ENCODE results near the gene MB21D2.
"Not testable (repeated sequence)": the region's sequence is repeated elsewhere in the genome, so short reads cannot be mapped to it uniquely, and the experiment has no call there.

MB21D2 gene

DNA sequence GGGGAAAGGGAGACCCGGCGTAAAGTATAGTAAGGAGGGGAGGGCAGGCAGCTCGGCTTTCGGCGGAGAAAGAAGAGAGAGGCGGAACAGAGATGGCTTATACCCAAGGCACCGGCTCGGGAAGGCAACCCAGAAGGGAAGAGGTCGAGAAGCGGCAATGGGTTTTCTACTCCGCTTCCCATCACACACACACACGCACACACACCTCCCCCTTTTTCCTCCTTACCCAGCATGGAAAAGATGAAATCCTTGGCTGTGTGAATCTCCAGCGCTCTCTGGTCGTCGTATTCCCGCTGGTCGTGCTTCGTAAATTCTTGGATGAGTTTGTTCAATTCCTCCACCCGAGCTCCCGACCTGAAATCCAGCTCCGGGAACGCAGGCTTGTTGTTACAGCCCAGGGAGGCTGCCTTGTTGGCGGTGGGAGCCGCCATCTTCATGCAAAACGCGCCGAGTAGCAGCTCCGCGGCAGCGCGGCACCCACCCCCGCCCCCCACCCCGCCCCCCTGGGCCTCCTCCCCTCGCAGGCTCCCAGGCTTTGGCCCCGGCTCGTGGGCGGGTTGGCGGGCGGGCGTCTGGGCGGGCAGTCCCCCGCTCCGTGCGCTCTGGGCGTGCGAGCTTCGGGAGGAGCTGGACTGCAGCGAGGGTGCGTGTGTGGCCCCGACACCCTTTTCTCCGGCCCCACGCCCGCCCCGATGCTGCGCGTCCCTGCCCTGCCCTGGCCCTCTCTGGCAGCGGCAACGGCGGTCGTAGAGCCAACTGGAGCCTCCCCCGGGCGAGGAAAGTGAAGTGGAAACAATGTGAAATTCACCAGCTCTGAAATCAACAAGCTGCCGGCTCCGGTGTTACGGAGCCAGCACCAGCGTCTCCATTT, at the start of gene MB21D2:
TSS of gene MB21D2 (minus strand) at position 453 of the 871 bp plus-strand sequence. CDS start at position 437, 16 bp downstream.
- peak; percentile 80 to 85 for DNase-seq

DNA sequence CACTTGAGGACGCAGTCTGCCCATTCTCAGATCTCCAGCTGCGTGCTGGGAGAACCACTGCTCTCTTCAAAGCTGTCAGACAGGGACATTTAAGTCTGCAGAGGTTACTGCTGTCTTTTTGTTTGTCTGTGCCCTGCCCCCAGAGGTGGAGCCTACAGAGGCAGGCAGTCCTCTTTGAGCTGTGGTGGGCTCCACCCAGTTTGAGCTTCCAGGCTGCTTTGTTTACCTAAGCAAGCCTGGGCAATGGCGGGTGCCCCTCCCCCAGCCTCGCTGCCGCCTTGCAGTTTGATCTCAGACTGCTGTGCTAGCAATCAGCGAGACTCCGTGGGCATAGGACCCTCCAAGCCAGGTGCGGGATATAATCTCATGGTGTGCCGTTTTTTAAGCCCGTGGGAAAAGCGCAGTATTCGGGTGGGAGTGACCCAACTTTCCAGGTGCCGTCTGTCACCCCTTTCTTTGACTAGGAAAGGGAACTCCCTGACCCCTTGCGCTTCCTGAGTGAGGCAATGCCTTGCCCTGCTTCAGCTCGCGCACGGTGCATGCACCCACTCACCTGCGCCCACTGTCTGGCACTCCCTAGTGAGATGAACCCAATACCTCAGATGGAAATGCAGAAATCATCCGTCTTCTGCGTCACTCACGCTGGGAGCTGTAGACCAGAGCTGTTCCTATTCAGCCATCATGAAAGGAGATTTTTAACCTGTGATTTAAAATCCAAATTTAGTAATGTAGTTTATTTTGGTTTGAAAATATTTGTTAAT, 47.5 kb upstream of the MB21D2 start:
- DNase-seq, result not testable (repeated sequence)

- no peak for DNase-seq
These were observed 42.1 kb upstream of the MB21D2 start for GRCh38 chr3:192959773-192960172.

- no peak for DNase-seq
These were observed 40.7 kb upstream of the MB21D2 start for GRCh38 chr3:192958219-192958872.

DNA sequence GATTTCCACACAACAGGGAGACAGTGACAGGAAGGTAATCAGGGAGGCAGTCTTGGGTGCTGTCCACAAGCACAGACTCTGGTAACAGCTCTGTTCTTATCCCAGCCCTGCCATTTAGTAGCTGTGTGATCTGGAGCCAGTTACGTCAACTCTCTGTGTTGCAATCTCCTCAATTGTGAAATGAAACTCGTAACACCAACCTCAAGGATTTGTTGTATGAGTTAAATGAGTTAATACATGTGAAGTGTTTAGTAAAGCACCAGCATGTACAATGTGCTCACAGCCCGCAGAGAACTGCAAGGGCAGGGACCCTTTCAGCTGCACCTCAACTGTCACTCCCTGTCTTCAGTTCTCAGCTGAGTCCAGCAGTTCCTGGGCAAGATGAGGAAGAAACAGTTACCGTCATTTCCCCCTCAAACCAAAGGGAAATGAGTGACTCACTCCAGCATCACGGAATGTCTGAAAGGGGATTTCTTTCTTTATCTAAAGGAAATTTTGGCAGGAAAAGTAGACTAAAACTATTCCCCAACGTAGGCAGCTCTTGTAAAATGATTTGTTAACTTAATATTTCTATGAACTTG, 39.9 kb upstream of the MB21D2 start:
- DNase-seq, result no peak

- DNase-seq, result no peak
These were observed 36.3 kb upstream of the MB21D2 start for GRCh38 chr3:192953926-192954325.

GRCh38 chr3:192947421-192947820, 29.8 kb upstream of the MB21D2 start:
- peak in 1 of 2 experiments; percentile 15 for DNase-seq

DNA sequence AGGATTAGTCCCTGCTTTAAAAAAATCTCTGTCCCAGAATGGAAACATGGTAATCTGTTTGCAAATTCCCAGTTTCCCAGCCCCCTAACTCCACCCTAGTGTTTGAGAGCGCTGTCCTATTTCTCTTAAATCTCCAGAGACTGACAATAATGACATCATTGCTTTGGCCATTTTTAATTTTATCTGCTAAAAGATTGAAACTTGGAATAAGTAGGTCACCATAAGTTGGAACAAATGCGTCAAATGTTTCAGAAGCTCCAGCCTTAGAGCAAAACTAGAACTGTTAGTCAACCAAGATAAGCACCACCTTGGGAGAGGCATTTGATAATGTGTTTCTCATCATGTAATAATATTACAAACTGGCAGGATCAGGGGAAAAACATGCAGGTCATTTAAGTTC, 25.7 kb upstream of the MB21D2 start:
- DNase-seq, result no peak

- DNase-seq, result no peak
These were observed 25.0 kb upstream of the MB21D2 start for GRCh38 chr3:192942625-192943024.

GRCh38 chr3:192940129-192940528, 22.5 kb upstream of the MB21D2 start:
- DNase-seq, result peak in 1 of 2 experiments; percentile 13

GRCh38 chr3:192935441-192935840, 17.8 kb upstream of the MB21D2 start:
- DNase-seq, result no peak

DNA sequence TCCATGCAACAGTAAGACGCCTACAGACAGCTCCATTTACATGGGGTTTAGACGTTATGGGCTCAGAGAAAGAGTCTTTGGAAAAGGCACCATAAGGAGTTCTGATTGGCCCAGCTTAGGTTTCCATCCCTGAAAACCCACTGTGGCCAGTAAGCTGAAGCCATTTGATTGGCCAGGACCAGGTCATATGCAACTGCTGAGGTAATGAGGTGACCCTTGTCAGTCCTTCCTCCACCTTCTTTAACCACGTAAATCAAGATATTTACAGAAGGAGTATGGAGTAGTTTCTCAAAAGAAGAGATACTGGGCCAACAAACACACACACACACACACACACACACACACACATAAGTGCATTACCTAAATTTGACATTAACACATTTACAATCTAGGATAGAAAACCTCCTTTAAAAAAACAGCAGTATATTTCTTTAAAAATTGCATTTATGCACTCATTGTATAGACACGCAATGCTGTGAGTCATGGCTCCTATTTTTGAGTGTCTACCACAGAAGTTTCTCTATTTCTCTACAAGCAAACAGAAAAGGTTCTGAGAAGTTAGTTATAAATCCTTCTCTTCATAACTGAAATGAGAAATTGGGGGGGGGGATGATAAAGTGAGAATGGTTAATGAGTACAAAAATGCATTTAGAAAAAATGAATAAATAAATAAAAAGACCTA, 16.3 kb upstream of the MB21D2 start:
- DNase-seq, result no peak

GRCh38 chr3:192933259-192933658, 15.6 kb upstream of the MB21D2 start:
- DNase-seq, result no peak

DNA sequence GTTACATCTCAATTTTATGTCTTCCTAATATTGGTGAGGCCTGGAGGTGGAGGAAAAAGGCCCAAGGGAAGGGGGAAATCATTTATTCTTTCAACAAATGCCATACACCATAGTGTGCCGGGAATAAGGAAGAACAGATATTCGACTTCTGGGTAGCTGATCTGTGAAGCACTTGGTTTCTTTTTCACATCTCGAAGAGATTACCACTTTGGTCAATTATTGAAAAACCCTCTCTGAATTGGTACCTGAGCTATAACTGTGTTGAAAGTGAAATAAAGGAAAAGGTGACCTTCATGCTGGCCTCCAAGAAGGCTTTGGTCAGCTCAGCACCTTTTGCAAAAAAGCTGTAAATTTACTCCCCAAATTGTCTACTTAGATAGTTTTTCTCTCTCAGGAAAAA, 14.2 kb upstream of the MB21D2 start:
- no peak for DNase-seq

DNA sequence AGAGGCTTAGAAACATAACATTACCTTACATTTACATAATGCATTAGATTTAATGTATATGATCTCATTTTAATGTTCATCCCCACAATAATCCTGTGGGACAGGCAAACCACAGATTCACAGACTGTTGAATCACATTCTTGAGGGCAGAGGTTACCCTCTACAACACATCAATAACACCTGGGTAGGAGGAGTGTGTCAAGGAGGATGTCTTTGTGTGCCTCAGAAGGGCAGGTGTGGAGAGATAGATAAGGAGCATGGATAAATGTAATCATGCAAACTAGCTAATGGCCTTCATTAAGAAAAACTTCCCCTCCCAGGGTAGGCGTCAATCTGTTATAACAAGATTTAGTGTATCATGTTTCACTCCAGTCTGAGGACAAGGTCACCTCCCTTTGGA, 12.9 kb upstream of the MB21D2 start:
- peak; percentile 32 to 79 for DNase-seq

DNA sequence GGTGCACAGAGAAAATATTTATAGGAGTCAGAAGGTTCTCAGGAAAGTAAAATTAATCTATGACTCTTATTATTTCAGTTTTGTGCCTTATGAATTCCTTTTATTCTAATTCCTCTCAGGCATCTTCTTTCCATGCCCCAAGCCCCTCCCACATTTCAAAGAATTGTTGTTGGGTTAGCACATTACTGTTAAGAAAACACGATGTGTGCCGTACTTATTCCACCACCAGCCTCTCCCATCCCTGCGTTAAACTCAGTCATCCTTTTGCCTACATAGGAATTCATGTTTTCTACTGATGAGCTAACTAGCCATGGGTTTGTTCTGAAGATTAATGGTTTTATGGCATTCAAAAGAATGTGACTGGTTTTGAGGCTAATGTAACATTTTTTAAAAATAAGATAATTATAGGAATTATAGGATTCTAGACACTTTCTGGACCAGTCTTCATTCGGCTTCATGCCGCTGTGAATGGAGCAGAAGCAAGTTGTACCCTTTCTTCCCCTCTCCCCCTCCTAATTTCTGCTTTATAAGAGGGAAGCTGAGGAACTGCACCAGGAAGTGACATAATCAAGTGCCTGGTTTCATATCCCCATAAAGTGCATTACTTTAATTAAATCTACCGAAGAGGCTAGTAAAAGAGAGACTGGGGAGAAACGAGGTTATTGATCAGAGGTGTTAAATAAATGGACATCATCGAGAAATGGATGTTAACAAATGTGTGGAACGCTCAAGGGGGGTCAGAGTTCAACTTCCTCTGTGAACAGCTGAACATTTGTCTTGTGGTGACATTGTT, 12.3 kb upstream of the MB21D2 start:
- DNase-seq, result no peak

GRCh38 chr3:192929146-192929545, 11.5 kb upstream of the MB21D2 start:
- no peak for DNase-seq

DNA sequence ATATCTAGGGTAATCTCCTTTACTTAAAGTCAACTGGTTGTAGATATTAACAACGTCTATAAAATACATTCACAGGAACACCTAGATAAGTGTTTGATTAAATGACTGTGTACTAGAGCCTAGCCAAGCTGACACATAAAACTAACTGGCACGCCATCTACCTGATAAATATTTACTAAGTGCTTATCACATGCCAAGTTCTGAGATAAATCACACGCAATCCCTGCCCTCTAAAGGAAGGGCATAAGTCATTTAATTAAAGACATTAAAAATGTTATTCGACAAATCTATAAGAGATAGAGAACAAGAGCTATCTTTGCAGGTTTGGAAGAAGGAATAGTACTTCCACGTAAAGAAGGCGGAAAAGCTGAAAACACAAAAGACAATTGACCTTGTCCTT, 11.1 kb upstream of the MB21D2 start:
- DNase-seq, result no peak

DNA sequence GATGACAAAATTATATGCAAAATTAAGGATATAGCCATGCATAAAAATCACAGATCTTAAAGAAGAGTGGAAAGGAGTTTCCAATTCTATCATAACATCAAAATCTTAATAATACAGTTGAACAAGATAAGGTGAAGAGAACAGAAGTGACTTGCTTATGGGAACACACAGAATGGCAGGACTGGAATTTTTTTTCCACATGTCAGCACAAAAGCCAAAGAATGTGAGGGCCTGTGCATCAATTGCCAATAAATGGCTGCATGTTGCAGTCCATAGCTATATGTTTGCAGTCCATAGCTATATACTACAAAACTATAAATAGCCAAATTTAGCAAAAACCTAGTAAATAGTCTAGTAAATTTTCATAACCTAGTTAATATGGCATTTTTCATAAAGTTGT, 10.4 kb upstream of the MB21D2 start:
- DNase-seq, result no peak

DNA sequence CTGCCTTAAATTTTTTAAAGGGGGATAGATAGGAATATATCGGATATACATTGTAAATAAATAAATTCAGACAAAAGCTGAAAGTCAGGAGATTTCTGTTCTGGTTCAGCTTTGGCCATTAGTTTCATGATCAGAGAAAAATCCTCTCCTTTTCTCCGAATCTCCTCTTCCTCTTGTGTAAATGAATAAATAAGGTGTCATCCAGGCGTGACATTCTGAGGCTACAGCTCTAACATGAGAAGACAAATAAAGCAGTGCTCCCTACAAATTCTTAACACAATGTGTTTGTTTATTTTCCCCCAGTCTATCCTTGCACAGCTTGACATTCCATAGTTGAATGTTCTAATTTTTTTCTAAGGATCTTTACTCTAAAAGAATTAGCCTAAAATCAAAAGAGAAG, 9.4 kb upstream of the MB21D2 start:
- no peak for DNase-seq

- DNase-seq, result no peak
These were observed 6.1 kb upstream of the MB21D2 start for GRCh38 chr3:192923731-192924130.

DNA sequence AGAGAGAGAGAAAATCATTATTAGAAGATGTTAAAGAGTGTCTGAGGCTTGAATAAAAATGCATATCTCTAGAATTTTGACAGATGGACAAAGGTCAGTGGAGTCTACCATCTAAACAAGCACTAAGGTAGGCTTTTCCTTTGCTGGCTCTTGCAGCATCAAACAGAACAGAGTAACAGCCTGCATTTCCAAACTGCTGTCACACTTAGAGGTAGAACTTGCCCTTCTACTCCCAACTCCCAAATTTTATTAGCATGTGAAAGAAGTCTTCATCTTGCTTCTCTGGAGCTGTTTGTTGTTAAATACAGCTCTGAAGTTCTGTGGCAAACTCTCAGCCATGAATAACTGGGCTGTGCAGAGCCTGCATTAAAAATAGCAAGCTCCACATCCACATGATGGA, 4.1 kb upstream of the MB21D2 start:
- peak in 1 of 2 experiments; percentile 13 for DNase-seq
